GM12865 (cell line): ENCODE measurements around the gene FNIP1.
"Not testable (repeated sequence)": the region's sequence is repeated elsewhere in the genome, so short reads cannot be mapped to it uniquely, and the experiment has no call there.

Source experiments
- DNase-seq: peaks from one replicate; pipeline ENCODE4 v3.0.0; 2010; ENCODE audit warnings: low read depth
- H3K4me3 ChIP-seq: 2 replicates; pipeline ENCODE4 v1.5.1; 2011; ENCODE audit warnings: mild to moderate bottlenecking, low read depth, low read length, control low read depth
- CTCF ChIP-seq: IDR thresholded peaks from 2 replicates; pipeline ENCODE4 v1.5.1; 2011; ENCODE audit warnings: low read length, control low read depth, low read depth, inconsistent platforms; ENCODE audit not compliant: insufficient read depth; ENCODE audit errors: missing control alignments

Gene FNIP1

GRCh38 chr5:131622633-131623032 lies 174.2 kb downstream of the FNIP1 start:
- no peak for TF ChIP-seq CTCF
- no peak overlapping the region for H3K4me3 ChIP-seq
- no peak for DNase-seq

- H3K4me3 ChIP-seq, DNase-seq: not testable (repeated sequence)
Measured at GRCh38 chr5:131621164-131621563, 175.7 kb downstream of the FNIP1 start.

- DNase-seq = no peak
- no peak for TF ChIP-seq CTCF
- H3K4me3 ChIP-seq = no peak overlapping the region
Measured at GRCh38 chr5:131619102-131619501, 177.7 kb downstream of the FNIP1 start.

GRCh38 chr5:131617140-131617822 lies 179.5 kb downstream of the FNIP1 start:
- TF ChIP-seq CTCF = no peak
- no peak overlapping the region for H3K4me3 ChIP-seq
- DNase-seq = no peak

DNA sequence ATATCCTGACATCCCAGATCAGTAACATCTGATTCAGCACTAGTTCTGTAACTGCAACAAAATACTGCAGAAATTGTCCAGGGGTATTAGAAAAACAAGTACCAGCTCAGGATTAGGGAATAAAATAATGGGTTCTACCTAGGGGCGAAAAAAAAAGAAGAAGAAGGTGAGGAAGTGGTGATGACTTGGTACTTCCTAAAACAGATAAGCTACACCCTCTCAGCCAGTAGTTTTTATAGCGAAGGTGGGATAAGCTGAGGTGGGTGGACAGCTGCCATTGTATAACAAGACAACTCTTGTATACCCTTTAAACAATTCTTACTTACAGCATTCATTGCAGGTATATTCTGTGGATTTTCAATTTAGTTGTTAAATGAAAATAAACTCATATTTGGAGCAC lies 180.9 kb downstream of the FNIP1 start:
- H3K4me3 ChIP-seq = no peak overlapping the region
- no peak for TF ChIP-seq CTCF
- no peak for DNase-seq

DNA sequence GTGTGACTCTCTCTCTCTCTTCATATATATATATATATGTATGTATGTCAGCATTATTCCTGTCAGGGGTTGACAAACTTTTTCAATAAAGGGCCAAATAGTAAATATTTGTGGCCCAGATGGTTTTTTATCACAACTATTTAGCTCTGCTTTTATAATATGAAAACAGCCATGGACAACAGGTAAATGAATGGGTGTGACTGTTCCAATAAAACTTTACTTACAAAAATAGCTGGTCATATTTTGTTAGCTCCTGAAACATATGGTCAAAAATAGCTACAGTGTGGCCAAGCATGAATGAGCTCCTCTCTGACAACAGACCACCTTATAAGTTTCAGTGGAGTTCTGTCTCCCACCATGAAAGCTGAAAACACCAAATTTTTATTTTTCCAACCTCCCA lies 183.4 kb downstream of the FNIP1 start:
- TF ChIP-seq CTCF = no peak
- H3K4me3 ChIP-seq = no peak overlapping the region

DNA sequence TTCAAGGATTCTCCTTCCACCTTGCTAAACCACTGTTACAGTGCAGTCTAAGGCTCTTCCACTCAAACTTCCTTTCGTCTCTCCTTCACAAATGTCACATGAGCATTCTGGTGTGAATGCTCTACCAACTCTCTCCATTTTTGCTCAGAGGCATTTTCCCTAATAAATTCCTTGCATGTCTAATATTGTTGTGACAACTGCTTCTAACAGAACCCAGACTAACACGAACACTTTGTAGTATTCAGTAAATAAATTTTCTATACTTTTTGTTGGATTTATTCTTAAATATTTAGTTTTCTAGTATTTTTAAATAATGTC lies 185.8 kb downstream of the FNIP1 start:
- no peak overlapping the region for H3K4me3 ChIP-seq
- no peak for TF ChIP-seq CTCF
- no peak for DNase-seq

More for the DNA sequence above, 183.4 kb downstream of the FNIP1 start:
- DNase-seq = no peak
